GM12892 (cell line): ENCODE measurements around the gene NGF.

Experiments used
- POLR2A ChIP-seq: IDR thresholded peaks from 2 replicates; pipeline ENCODE4 v1.6.1; 2011; ENCODE audit warnings: low read depth, low read length, control low read depth
- POLR2AphosphoS5 ChIP-seq: IDR thresholded peaks from 2 replicates; pipeline ENCODE4 v1.6.1; 2011; ENCODE audit warnings: low read depth, low read length, control low read depth
- TAF1 ChIP-seq: IDR thresholded peaks from 2 replicates; pipeline ENCODE4 v1.6.1; 2011; ENCODE audit warnings: low read depth, mild to moderate bottlenecking, control low read depth, low read length, borderline replicate concordance

DNA sequence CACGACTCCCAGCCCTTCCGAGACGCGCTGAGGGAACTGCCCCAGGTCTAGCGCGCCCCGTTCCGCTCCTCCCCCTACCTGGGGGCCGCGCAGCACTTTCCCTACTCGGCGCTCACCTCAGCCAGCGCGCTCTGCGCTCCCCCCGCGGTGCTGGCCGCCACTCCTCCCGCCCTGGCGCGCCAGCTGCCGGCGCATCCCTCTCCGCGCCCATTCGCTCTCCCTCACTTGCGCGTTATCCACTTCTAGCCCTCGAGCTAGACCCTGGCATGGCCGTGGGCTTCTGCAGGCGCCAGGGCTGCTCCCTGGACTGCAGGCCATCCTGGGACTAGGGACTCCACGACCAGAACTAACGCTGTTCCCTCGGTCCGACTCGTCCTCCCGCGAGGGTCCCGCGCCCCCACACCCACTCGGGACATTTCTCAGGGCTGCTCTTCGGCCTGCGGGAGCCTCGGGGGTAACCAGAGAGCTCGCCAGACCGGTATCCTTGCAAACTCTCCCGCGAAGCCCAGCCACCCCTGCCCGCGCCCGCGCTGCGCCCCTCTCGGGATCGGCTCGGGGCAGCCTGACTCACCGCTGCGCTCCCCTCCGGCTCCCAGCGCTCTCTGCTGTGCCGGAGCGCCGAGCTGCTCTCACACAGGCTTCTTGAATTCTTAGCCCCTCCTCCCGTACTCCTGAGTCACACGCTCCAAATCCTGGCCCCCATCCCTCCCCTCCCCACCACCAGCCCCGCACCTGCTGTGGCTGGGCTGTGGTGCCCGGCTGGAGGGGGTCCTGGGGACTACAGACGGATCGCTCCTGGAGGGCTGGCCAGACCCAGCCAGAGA, at the start of gene NGF:
- TF ChIP-seq POLR2A (no peak), POLR2AphosphoS5 (no peak), TAF1 (no peak)
